ENCODE results near the gene EDARADD. TPM values are rescaled to one million over a fixed set of nuclear protein-coding genes. Genes with fewer than 3 reads are reported as not detected.
"Not testable (repeated sequence)": the region's sequence is repeated elsewhere in the genome, so short reads cannot be mapped to it uniquely, and the experiment has no call there.

Gene EDARADD
- total RNA-seq, 1 experiment from 2014 or later: 0.15 TPM

GRCh38 chr1:236457775-236458174 is 63.7 kb downstream of the EDARADD start:
- ChIA-PET POLR2A (ENCODE audit: low non-redundant PET) (no interaction called here), CTCF (no interaction called here)
- no peak for DNase-seq (ENCODE audit: low spot score)
- no peaks in the 10 kb centered on the region for H3K27me3 ChIP-seq (replicated peaks; ENCODE audit: insufficient read depth, low read depth, low read length, poor library complexity)
- H3K4me1 ChIP-seq (ENCODE audit: insufficient read depth, low read length, poor library complexity, severe bottlenecking): no peaks in the 10 kb centered on the region
- no peaks in the 10 kb centered on the region for H3K9me3 ChIP-seq (ENCODE audit: low read depth, low read length, poor library complexity, severe bottlenecking)
- no peaks in the 10 kb centered on the region for H3K36me3 ChIP-seq (ENCODE audit: insufficient read depth, low read length, poor library complexity, severe bottlenecking)
- intact Hi-C loops (cut with micrococcal nuclease; ENCODE audit: unreplicated experiment): no loop called here
- H3K27ac ChIP-seq (ENCODE audit: low read depth, low read length, poor library complexity, severe bottlenecking): no peak overlapping the region
- TF ChIP-seq EZH2 (IDR thresholded peaks at IDR 0.05; ENCODE audit: borderline replicate concordance, low read depth, low read length, poor library complexity, severe bottlenecking) (no peak), CTCF (conservative IDR thresholded peaks at IDR 0.05; ENCODE audit: low read depth, low read length) (no peak)
- BruUV-seq (replicated peaks): no TSS peak
- no peak overlapping the region for H3K4me3 ChIP-seq (ENCODE audit: low read depth, low read length, poor library complexity, severe bottlenecking)

- POLR2A ChIA-PET (ENCODE audit: low non-redundant PET): no interaction called here
- BruUV-seq (replicated peaks): no TSS peak
- H3K9me3 ChIP-seq (ENCODE audit: low read depth, low read length, poor library complexity, severe bottlenecking): no peaks in the 10 kb centered on the region
- no peaks in the 10 kb centered on the region for H3K4me1 ChIP-seq (ENCODE audit: insufficient read depth, low read length, poor library complexity, severe bottlenecking)
- H3K27me3 ChIP-seq (replicated peaks; ENCODE audit: insufficient read depth, low read depth, low read length, poor library complexity): no peaks in the 10 kb centered on the region
- no peak overlapping the region for H3K27ac ChIP-seq (ENCODE audit: low read depth, low read length, poor library complexity, severe bottlenecking)
- DNase-seq (ENCODE audit: low spot score): no peak
- no peaks in the 10 kb centered on the region for H3K36me3 ChIP-seq (ENCODE audit: insufficient read depth, low read length, poor library complexity, severe bottlenecking)
- H3K4me3 ChIP-seq (ENCODE audit: low read depth, low read length, poor library complexity, severe bottlenecking): no peak overlapping the region
- CTCF ChIA-PET: no interaction called here
- TF ChIP-seq EZH2 (IDR thresholded peaks at IDR 0.05; ENCODE audit: borderline replicate concordance, low read depth, low read length, poor library complexity, severe bottlenecking): no peak
- TF ChIP-seq CTCF (conservative IDR thresholded peaks at IDR 0.05; ENCODE audit: low read depth, low read length): no peak
- intact Hi-C loops (cut with micrococcal nuclease; ENCODE audit: unreplicated experiment): no loop called here
These were observed 64.9 kb downstream of the EDARADD start for GRCh38 chr1:236458996-236459395.

- Histone ChIP-seq H3K27ac (ENCODE audit: low read depth, low read length, poor library complexity, severe bottlenecking) (no peak overlapping the region), H3K27me3 (replicated peaks; ENCODE audit: insufficient read depth, low read depth, low read length, poor library complexity) (no peaks in the 10 kb centered on the region), H3K36me3 (ENCODE audit: insufficient read depth, low read length, poor library complexity, severe bottlenecking) (no peaks in the 10 kb centered on the region), H3K4me1 (ENCODE audit: insufficient read depth, low read length, poor library complexity, severe bottlenecking) (no peaks in the 10 kb centered on the region), H3K4me3 (ENCODE audit: low read depth, low read length, poor library complexity, severe bottlenecking) (no peak overlapping the region), H3K9me3 (ENCODE audit: low read depth, low read length, poor library complexity, severe bottlenecking) (no peaks in the 10 kb centered on the region)
- no TSS peak for BruUV-seq (replicated peaks)
- TF ChIP-seq EZH2 (IDR thresholded peaks at IDR 0.05; ENCODE audit: borderline replicate concordance, low read depth, low read length, poor library complexity, severe bottlenecking) (no peak), CTCF (conservative IDR thresholded peaks at IDR 0.05; ENCODE audit: low read depth, low read length) (no peak)
- no peak for DNase-seq (ENCODE audit: low spot score)
- ChIA-PET CTCF (no interaction called here), POLR2A (ENCODE audit: low non-redundant PET) (no interaction called here)
- intact Hi-C loops (cut with micrococcal nuclease; ENCODE audit: unreplicated experiment): no loop called here
These were observed 66.0 kb downstream of the EDARADD start for GRCh38 chr1:236460103-236460502.

- BruUV-seq (replicated peaks); H3K27me3 ChIP-seq (replicated peaks; ENCODE audit: insufficient read depth, low read depth, low read length, poor library complexity); intact Hi-C loops (cut with micrococcal nuclease; ENCODE audit: unreplicated experiment); POLR2A ChIA-PET (ENCODE audit: low non-redundant PET); DNase-seq (ENCODE audit: low spot score); H3K27ac ChIP-seq (ENCODE audit: low read depth, low read length, poor library complexity, severe bottlenecking); H3K36me3 ChIP-seq (ENCODE audit: insufficient read depth, low read length, poor library complexity, severe bottlenecking); H3K9me3 ChIP-seq (ENCODE audit: low read depth, low read length, poor library complexity, severe bottlenecking); H3K4me3 ChIP-seq (ENCODE audit: low read depth, low read length, poor library complexity, severe bottlenecking); H3K4me1 ChIP-seq (ENCODE audit: insufficient read depth, low read length, poor library complexity, severe bottlenecking); CTCF ChIA-PET: not testable (repeated sequence)
These were observed 70.1 kb downstream of the EDARADD start for GRCh38 chr1:236464197-236464596.

Measured in A673 (cell line).